UCSD-AML1 (cell line): ENCODE results near the gene HP1BP3.
"Not testable (repeated sequence)": the region's sequence is repeated elsewhere in the genome, so short reads cannot be mapped to it uniquely, and the experiment has no call there.

Experiments
- DNase-seq: peaks from one replicate; lab custom pipeline; 2025; ENCODE audit not compliant: unreplicated experiment; lab: John Stamatoyannopoulos, UW

HP1BP3 gene, protein sequence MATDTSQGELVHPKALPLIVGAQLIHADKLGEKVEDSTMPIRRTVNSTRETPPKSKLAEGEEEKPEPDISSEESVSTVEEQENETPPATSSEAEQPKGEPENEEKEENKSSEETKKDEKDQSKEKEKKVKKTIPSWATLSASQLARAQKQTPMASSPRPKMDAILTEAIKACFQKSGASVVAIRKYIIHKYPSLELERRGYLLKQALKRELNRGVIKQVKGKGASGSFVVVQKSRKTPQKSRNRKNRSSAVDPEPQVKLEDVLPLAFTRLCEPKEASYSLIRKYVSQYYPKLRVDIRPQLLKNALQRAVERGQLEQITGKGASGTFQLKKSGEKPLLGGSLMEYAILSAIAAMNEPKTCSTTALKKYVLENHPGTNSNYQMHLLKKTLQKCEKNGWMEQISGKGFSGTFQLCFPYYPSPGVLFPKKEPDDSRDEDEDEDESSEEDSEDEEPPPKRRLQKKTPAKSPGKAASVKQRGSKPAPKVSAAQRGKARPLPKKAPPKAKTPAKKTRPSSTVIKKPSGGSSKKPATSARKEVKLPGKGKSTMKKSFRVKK

DNA sequence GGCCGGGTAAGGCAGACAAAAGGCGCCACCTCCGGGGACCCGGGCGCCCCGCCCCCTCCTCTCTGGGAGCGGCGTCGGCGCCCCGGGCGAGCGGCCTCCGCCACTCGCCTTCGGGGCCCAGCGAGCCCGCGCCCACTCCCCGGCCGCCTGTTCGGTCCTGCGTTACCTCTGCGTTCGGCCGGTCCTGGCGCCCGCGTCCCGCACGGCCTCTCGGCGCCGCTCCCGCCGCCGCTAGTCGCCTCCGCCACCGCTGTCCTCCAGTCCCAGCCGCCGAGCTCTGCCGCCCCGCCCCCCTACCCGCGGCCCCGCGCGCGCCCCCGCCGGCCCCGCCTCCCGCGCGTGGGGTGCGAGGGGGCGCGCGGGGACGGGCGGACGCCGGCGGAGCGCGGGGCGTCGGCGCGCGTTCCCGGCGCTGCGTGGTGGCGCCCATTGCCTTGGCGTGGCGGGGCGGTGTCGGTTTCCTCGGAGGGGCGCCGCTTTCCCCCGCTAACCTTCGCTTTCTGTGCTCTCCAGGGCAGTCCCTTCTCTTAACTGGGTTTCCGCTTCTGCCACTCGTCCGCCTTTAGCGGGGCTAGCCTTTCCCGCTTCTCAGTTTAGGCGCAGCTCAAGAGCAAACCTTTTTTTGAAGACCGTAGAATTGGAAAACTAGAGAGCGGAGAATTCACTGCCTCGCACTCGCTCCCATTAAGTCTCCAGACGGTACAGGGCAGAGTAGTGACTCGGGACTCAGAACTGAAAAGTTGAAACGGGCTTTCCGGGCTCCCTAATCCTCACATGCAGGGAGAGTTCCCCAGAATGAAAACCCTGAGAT, at the start of gene HP1BP3:
Gene HP1BP3 (minus strand): TSS at position 279 of the 811 bp plus-strand sequence. CDS start 6,867 bp downstream, outside the sequence.
- DNase-seq: peak; percentile 85

DNA sequence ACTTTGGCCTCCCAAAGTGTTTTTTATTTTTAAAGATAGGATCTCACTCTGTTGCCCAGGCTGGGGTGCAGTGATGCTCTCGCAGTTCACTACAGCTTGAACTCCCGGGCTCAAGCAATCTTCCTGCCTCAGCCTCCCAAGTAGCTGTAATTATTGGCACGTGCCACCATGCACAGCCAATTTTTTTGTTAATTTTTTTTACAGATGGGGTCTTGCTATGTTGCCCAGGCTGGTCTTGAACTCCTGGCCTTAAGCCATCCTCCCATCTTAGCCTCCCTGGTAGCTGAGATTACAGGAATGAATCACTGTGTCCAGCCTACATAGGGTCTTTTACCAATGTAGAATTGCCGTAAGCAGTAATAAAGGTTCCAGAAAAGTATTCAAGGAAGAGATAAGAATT, 49.1 kb upstream of the HP1BP3 start:
- DNase-seq: no peak

DNA sequence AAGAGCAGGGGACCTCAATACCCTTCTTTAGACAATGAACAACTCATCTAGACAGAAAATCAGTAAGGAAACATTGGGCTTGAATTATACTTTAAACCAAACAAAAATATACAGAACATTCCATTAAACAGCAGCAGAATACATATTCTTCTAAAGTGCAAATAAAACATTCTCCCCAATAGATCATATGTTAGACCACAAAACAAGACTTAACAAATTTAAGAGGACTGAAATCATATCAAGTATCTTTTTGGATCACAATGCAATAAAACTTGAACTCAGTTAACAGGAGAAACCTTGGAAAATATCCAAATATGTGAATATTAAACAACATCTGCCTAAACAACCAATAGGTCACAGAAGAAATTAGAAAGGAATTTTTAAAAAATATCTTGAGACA, 47.7 kb upstream of the HP1BP3 start:
- no peak for DNase-seq

DNA sequence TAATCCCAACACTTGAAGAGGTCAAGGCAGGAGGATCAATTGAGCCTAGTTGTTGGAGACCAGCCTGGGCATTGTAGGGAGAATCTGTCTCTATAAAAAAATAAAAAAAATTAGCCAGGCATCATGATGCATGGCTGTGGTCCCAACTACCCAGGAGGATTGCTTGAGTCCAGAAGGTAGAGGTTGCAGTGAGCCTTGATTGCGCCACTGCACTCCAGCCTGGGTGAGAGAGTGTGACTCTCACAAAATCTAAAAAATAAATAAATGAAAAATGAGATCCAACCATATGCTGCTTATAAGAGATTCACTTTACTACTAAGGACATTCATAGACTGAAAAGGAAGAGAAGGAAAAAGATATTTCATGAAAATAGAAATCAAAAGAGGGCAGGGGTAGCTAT, 47.1 kb upstream of the HP1BP3 start:
- no peak for DNase-seq

DNA sequence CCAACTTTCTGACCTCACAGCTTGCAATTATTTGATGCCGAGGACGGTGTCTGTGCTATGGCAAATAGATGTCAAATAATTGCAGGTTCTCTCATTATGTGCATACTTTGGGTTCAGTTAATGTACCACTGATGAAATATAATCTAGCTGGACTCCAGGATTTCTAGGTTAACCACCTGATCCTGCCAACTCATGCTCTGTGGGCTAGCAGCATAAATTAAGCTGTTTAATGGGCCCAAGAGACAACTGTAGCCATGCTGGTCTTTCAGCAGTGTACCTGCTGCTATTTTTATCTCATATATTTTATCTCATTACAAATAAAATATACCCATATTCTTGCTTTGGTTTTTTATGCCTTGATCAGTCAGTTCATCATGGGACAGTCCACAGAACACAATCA, 43.3 kb upstream of the HP1BP3 start:
- no peak for DNase-seq

DNA sequence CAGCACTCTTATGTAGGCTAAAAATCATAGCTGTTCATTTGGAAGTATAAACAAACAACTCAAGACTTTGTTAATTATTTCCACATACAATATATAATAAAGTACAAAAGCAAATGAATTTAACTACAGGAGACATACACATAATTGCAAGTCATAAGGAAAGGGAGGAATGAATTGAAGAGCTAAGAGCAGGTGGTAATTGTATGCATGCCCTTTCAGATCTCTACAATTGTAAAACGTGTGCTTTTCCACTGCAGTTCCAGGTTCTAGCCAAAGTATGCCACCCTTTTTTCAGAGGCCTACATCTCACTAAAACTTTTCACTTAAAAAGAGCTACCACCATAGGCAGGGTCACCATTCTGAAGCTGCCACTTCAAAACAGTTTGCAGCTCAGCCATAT, 42.8 kb upstream of the HP1BP3 start:
- DNase-seq: no peak

DNA sequence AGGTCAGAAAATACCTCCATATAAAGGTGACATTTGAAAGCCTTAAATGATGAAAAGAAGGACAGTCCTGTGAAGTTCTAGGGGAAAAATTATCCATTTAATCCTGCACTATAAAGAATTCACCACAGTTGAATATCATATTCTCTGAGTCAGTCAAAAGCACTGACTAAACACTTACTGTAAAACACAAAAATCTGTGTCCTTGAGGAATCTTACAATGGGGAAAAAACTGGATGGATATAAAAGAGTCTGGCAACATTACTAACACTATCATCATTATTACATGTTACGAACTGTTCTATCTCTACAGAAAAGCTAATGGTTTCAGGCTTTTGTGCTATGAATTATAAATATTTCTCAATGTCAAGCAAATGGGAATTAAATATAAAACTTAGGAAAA, 42.4 kb upstream of the HP1BP3 start:
- DNase-seq: no peak

DNA sequence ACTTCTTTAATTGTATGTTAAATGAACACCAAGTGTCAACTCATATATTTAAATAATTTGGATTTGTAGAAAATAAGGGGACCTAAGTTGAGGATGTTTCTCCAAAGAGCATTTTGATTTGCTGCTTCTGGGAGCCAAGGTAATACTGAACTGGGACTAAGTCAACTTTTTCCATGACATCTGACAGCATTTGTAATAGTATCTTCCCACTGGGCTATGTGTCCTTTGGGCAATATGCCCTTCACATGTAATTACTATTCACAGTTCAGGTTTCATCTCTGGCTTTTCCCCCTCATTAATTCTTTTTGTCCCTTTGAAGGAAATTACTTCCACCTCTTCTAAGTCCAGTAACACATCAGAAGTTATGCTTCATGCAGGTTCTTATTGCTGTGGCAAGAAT, 36.7 kb upstream of the HP1BP3 start:
- no peak for DNase-seq

DNA sequence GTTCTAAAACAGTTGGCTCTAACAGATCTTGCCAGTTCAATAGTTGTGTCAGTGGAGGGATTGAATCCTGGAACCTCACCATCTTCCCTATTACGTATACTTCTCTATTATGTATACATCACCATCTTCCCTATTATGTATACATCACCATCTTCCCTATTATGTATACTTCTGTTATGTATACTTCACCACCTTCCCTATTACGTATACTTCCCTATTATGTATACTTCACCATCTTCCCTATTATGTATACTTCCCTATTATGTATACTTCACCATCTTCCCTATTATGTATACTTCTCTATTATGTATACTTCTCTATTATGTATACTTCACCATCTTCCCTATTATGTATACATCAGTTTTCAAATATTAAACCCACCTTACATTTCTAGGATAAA, 34.4 kb upstream of the HP1BP3 start:
- DNase-seq: no peak

DNA sequence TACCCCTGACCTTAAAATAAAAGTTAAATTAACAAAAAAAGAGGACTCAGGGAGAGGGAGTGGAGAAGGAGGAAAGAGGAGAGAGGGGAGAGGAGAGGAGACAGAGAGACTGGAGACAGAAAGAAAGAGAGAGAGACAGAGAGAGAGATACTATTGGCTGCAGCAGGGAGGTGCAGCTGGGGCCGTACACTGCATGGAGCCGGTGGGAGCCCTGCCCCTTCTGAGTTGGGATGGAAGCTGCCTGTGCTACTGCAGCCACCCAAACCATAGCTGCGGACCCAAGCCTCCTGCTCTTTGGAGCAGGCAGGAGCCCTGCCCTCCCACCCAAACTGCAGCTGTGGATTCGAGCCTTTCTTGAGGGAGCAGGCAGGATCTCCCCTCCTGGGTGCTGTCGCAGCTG, 32.7 kb upstream of the HP1BP3 start:
- DNase-seq: no peak

DNA sequence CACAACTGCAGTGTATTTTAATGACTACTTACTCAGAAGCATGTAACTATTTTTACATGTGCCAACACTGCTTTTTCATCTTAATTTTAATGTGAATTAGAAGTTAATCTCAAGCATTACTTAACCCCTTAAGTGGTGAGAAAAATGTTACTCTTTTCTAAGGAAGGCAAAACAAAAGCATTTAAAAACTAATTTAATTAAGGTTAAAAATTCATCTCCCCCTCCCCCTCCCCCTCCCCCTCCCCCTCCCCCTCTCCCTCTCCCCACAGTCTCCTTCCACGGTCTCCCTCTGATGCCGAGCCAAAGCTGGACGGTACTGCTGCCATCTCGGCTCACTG, 27.4 kb upstream of the HP1BP3 start:
- no peak for DNase-seq

DNA sequence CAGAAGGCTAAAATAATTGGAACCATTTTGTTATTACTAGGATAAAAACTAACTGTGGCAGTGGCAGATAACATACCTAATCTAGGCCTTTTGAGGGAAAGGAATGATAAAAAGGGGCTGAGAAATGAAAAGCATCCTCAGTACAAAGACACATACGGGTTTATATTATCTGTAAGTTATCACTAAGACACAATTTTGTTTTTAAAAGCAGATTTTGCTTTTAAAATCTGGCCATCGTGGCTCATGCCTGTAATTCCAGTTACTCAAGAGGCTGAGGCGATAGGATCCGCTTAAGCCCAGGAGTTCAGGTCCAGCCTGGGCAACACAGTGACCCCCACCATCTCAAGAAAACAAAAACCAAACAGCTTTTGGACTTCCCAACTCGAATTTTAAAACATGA, 24.8 kb upstream of the HP1BP3 start:
- DNase-seq: no peak

DNA sequence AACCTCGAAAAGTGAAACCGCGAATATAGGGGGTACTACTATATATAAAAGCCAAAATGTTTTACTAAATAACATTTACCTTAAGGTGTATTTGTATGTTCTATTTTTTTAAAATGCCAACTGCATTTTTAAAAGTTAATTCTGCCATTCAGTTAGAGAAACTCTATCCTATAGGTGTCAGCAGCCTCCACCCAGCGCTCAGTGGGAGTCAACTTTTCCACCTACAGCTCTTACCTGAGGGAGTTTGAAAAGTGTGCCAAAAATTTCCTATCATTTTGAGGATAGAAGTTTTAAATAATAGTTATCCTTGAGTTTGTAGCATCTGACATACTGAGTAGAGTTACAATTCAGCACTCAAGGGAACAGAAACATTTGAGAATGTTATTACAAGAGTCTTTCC, 6.1 kb upstream of the HP1BP3 start:
- no peak for DNase-seq

DNA sequence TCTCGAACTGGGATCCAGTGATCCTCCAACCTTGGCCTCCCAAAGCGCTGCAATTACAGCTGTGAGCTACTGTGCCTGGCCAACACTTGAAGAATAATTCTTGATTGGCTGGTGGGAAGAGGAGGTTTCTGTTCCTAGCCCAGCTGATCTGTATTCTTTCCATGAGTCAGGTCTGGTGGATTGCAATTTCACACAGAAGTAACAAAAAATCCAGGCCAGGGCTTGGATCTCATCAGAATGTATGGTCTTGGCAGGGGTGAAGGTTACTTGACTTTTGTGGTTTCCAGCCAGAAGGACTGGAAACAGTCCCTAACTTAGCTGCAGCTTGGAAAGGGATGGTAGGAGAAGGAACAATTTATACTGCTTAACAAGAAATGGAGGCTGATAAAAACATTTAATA, 5.1 kb upstream of the HP1BP3 start:
- no peak for DNase-seq

DNA sequence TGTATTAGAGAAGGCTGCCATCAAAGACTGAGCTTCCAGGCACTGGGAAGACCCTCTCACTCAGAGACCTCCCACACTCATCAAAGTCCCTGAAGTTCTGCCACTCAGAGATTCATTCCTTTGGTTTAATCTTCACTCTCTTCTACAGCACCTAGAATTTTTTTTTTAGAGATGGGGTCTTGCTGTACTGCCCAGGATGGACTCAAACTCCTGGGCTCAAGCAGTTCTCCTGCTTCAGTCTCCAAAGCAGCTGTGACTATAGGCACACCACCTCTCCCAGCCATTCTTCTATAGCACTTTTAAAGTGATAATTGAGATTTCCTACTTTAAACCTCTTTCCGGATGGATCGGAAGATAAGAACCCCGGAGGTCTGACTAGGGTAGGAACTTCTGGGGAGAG, 3.7 kb upstream of the HP1BP3 start:
- no peak for DNase-seq

DNA sequence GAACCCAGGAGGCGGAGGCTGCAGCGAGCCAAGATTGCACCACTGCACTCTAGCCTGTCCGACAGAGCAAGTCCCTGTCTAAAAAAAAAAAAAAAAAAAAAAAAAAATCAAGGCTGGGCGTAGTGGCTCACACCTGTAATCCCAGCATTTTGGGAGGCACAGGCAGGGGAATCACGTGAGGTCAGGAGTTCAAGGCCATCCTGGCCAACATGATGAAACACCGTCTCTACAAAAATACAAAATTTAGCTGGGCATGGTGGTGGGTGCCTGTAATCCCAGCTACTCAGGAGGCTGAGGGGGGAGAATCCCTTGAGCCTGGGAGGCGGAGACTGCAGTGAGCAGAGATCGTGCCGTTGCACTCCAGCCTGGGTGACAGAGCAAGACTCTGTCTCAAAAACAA, 2.5 kb upstream of the HP1BP3 start:
- DNase-seq: not testable (repeated sequence)

DNA sequence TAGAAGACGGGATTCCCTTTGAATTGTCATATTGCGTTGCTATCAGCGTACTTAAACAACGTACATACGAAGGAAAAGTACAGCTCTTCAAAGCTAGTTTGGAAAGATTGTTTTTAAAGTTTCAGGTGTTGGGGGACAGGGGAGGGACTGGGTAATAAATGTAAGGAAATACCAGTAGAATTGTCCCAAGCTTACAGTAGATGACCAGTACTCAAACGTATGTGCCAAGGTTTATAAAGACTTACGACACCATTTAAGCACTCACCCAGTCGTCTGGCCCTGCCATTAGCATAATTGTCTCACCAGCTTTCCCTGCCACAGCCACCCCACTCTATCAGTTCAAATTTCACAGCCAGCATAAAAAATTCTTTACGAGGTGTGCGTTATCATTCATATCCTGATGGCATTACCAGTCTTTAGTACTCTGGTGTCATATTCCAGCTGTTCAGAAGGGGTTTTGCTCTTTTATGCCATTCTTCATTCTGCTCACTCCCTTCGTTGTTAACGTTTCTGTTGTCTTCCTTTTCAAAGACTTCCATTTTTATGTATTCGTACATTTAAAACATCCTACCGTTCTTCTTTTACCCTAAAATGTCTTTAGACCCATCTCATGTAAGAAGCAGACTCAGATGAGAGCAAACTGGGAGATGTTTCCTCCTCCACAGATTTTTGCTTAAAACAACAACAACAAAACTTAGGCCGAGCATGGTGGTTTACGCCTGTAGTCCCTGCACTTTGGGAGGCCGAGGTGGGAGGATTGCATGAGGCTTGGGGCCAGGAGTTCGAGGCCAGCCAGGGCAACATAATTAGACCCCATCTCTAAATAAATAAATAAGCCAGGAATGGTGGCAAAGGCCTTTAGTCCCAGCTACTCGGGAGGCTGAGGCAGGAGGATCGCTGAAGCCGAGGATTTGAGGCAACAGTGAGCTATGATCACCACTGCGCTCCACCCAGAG, 1.0 kb upstream of the HP1BP3 start:
- no peak for DNase-seq

DNA sequence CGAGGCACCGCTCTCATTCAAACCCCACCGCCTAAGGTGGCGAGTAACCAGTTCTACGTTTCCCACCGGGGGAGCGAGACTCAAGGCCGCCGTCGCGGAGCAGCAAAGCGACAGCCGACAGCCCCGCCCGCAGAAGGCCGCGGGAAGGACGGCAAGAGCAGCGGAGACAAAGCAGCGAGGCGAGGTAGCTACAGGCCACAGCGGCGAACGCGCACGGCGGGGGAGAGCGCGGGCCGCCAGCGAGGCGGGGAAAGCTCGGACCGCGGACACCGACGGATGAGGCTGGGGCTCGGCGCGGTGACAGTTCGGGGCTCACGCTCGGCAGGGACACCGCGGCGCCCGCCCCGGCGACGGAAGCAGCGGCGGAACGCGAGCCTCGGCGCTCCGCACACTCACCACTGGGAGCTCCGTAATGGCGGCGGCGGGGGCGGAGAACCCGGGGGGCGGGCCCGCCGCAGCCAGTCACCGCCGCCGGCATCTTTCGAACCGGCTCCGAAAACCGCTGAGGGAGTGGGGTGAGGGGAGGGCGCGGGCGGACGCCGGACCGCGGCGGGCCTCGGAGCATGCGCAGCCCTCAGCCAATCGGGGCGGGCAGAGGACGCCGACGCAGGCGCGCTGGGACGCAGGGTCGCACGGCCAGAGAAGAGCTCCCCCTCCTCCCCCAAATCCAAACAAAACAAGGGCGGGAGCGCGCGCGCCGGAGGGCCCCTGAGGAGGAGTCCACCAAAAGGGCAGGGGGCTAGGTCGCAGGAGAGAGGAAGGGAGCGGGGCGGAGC, 666 bp downstream of the HP1BP3 start:
- DNase-seq: peak; percentile 97

DNA sequence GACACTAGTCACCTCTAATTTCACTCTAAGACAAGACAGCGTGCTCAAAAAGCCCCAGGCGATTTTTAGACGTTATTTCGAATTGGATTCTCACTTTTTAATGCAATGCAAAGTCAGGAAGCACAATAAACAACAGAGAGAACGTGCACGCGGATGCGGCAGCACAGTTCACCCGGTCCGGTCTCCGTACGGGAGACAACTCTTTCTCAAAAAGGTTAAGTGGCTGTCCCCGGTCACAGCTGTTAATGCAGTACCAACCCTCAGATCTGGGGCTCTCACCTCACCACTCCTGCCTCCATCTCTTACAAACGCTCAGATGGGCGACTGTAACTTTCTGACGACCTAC, 1.2 kb downstream of the HP1BP3 start:
- DNase-seq: no peak

DNA sequence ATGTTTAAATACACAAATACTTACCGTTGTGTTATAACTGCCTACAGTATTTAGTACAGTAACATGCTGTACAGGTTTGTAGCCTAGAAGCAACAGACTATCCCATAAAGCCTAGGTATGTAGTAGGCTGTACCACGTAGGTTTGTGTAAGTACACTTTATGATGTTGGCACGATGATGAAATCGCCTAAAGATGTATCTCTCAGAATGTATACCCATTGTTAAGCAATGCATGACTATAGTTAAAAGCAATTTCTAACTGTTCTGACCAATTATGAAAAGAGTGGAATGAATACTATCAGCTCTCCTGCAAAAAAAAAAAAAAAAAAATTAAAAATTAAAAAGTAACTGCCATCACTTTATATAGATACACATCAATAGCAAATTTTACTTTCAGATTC, 11.4 kb downstream of the HP1BP3 start:
- no peak for DNase-seq
